NT2/D1 (cell line): Measurements from ENCODE around the gene SCN9A.

Experiments
- DNase-seq: peaks from one replicate; pipeline ENCODE4 v3.0.0-alpha.2; 2011; ENCODE audit warnings: low read depth, low spot score
- H3K27me3 ChIP-seq: 2 replicates; pipeline ENCODE4 v1.6.0; 2011; ENCODE audit warnings: mild to moderate bottlenecking; ENCODE audit not compliant: insufficient read length, insufficient read depth
- H3K36me3 ChIP-seq: 2 replicates; pipeline ENCODE4 v1.6.1; 2011; ENCODE audit warnings: mild to moderate bottlenecking, low read length, mixed read lengths; ENCODE audit not compliant: insufficient read depth, insufficient read length
- H3K4me1 ChIP-seq: 2 replicates; pipeline ENCODE4 v1.5.1; 2011; ENCODE audit not compliant: insufficient read depth, insufficient read length
- H3K4me3 ChIP-seq: 2 replicates; pipeline ENCODE4 v1.5.1; 2011; ENCODE audit warnings: low read depth; ENCODE audit not compliant: insufficient read length
- H3K9ac ChIP-seq: 2 replicates; pipeline ENCODE4 v1.6.0; 2011; ENCODE audit warnings: low read depth; ENCODE audit not compliant: insufficient read length
- H3K9me3 ChIP-seq: 2 replicates; pipeline ENCODE4 v1.5.1; 2011; ENCODE audit warnings: mild to moderate bottlenecking, low read length; ENCODE audit not compliant: insufficient read depth
- SUZ12 ChIP-seq: IDR thresholded peaks from 2 replicates; pipeline ENCODE4 v1.6.1; 2011; ENCODE audit not compliant: insufficient read length, insufficient read depth; ENCODE audit errors: extremely low read depth
- YY1 ChIP-seq: IDR thresholded peaks from 2 replicates; pipeline ENCODE4 v1.6.1; 2011; ENCODE audit not compliant: insufficient read length, insufficient read depth
- ZNF274 ChIP-seq: IDR thresholded peaks from 2 replicates; pipeline ENCODE4 v1.6.1; 2011; ENCODE audit warnings: mild to moderate bottlenecking, low read depth, low read length

The SCN9A gene

GRCh38 chr2:166284359-166284758 lies 91.4 kb downstream of the SCN9A start:
- no peaks in the 10 kb centered on the region for H3K9me3 ChIP-seq
- H3K27me3 ChIP-seq: no peaks in the 10 kb centered on the region
- TF ChIP-seq SUZ12: no peak
- no peak for TF ChIP-seq ZNF274
- no peak for TF ChIP-seq YY1
- no peak overlapping the region for H3K4me3 ChIP-seq
- no peaks in the 10 kb centered on the region for H3K36me3 ChIP-seq
- DNase-seq: no peak
- no peaks in the 10 kb centered on the region for H3K4me1 ChIP-seq
- no peak overlapping the region for H3K9ac ChIP-seq

GRCh38 chr2:166282154-166282553 lies 93.6 kb downstream of the SCN9A start:
- Histone ChIP-seq H3K9me3 (no peaks in the 10 kb centered on the region), H3K36me3 (no peaks in the 10 kb centered on the region), H3K27me3 (no peaks in the 10 kb centered on the region), H3K9ac (no peak overlapping the region), H3K4me3 (no peak overlapping the region), H3K4me1 (no peaks in the 10 kb centered on the region)
- DNase-seq: no peak
- TF ChIP-seq ZNF274 (no peak), YY1 (no peak), SUZ12 (no peak)

- Histone ChIP-seq H3K9ac (no peak overlapping the region), H3K36me3 (no peaks in the 10 kb centered on the region), H3K27me3 (no peaks in the 10 kb centered on the region), H3K4me3 (no peak overlapping the region), H3K9me3 (no peaks in the 10 kb centered on the region), H3K4me1 (no peaks in the 10 kb centered on the region)
- no peak for TF ChIP-seq YY1
- TF ChIP-seq ZNF274: no peak
- TF ChIP-seq SUZ12: no peak
- DNase-seq: no peak
These were observed 96.9 kb downstream of the SCN9A start for GRCh38 chr2:166278856-166279255.

GRCh38 chr2:166270376-166270775 lies 105.4 kb downstream of the SCN9A start:
- Histone ChIP-seq H3K9ac (no peak overlapping the region), H3K36me3 (no peaks in the 10 kb centered on the region), H3K9me3 (no peaks in the 10 kb centered on the region), H3K4me1 (no peaks in the 10 kb centered on the region), H3K4me3 (no peak overlapping the region), H3K27me3 (no peaks in the 10 kb centered on the region)
- no peak for DNase-seq
- no peak for TF ChIP-seq YY1
- no peak for TF ChIP-seq SUZ12
- no peak for TF ChIP-seq ZNF274

GRCh38 chr2:166269322-166269721 lies 106.4 kb downstream of the SCN9A start:
- no peak overlapping the region for H3K4me3 ChIP-seq
- H3K36me3 ChIP-seq: no peaks in the 10 kb centered on the region
- TF ChIP-seq YY1: no peak
- no peak overlapping the region for H3K9ac ChIP-seq
- H3K9me3 ChIP-seq: no peaks in the 10 kb centered on the region
- H3K27me3 ChIP-seq: no peaks in the 10 kb centered on the region
- DNase-seq: no peak
- no peaks in the 10 kb centered on the region for H3K4me1 ChIP-seq

GRCh38 chr2:166257859-166258258 lies 117.9 kb downstream of the SCN9A start:
- no peaks in the 10 kb centered on the region for H3K27me3 ChIP-seq
- no peaks in the 10 kb centered on the region for H3K36me3 ChIP-seq
- H3K4me1 ChIP-seq: no peaks in the 10 kb centered on the region
- no peak for TF ChIP-seq SUZ12
- no peak for TF ChIP-seq YY1
- TF ChIP-seq ZNF274: no peak
- H3K4me3 ChIP-seq: no peak overlapping the region
- DNase-seq: no peak
- H3K9ac ChIP-seq: no peak overlapping the region
- H3K9me3 ChIP-seq: no peaks in the 10 kb centered on the region

GRCh38 chr2:166256896-166257295 lies 118.8 kb downstream of the SCN9A start:
- TF ChIP-seq SUZ12: no peak
- TF ChIP-seq YY1: no peak
- TF ChIP-seq ZNF274: no peak
- no peak for DNase-seq
- H3K4me3 ChIP-seq: no peak overlapping the region
- no peaks in the 10 kb centered on the region for H3K9me3 ChIP-seq
- no peaks in the 10 kb centered on the region for H3K36me3 ChIP-seq
- H3K4me1 ChIP-seq: no peaks in the 10 kb centered on the region
- H3K27me3 ChIP-seq: no peaks in the 10 kb centered on the region
- H3K9ac ChIP-seq: no peak overlapping the region

- no peaks in the 10 kb centered on the region for H3K36me3 ChIP-seq
- TF ChIP-seq ZNF274: no peak
- TF ChIP-seq SUZ12: no peak
- no peak for TF ChIP-seq YY1
These were observed 126.4 kb downstream of the SCN9A start for GRCh38 chr2:166249318-166249717.

More at GRCh38 chr2:166249318-166249717, 126.4 kb downstream of the SCN9A start:
- H3K4me3 ChIP-seq: no peak overlapping the region
- H3K27me3 ChIP-seq: no peaks in the 10 kb centered on the region
- H3K9me3 ChIP-seq: no peaks in the 10 kb centered on the region
- no peak for DNase-seq
- H3K9ac ChIP-seq: no peak overlapping the region
- H3K4me1 ChIP-seq: no peaks in the 10 kb centered on the region
